ENCODE data around the gene RERE. TPM values are rescaled to one million over a fixed set of nuclear protein-coding genes. Genes with fewer than 3 reads are reported as not detected.

RERE gene
- total RNA-seq, 1 donor from 2014 or later, result 88.5 TPM

DNA sequence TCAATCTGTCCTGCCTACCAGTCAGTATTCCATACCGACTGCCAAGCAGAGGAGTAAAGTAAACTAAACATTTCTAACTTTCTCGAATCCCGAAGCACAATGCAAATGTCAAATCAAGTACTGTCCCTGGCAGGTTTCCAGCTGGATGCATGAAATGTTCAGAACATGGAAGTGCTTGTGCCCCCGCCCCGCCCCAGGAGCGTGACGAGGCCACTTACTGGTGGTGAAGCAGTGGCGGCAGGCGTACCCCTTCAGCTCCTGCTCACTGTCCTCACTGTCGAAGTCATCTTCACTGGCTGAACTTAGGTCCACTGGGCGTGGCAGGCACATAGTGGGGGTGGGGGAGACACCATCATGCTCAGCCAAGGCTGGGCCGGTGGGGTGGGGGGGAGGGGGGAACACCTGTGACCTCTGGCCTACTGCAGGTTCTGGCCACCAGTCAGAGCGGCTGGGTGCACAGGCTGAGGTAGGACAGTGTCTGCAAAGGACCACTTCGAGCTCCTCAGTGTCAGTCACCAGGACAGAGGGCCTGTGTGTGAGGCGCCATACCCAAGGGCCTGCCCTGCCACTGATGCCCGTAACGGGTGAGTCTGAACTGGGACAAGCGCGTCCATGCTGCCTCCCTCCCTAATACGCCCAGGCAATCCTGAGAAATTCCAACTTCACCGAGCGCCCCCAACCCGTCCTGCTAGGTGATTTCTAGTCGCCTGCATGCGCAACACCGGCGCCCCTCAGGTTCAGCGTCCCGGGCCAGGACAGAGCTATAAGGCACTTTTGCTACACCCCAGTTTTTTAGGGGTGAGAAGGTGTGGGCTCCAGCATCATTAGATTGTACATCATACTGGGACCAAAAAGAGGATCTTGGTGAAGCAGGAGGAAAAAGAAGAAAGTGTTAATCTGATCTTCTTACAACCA, 452.7 kb downstream of the RERE start:
- peak; percentile 70 for DNase-seq
- no peak overlapping the region for H3K4me3 ChIP-seq
- peaks cover 66% of the 10 kb centered on the region for H3K36me3 ChIP-seq
- ATAC-seq, result peak in 1 of 2 donors; percentile 23
- intact Hi-C loops (cut with DNase I), result no loop called here
- no peaks in the 10 kb centered on the region for H3K9me3 ChIP-seq
- H3K27ac ChIP-seq, result peak overlapping the region; percentile 49
- no peaks in the 10 kb centered on the region for H3K27me3 ChIP-seq (ENCODE audit: low read depth)
- TF ChIP-seq, protein P1, sequence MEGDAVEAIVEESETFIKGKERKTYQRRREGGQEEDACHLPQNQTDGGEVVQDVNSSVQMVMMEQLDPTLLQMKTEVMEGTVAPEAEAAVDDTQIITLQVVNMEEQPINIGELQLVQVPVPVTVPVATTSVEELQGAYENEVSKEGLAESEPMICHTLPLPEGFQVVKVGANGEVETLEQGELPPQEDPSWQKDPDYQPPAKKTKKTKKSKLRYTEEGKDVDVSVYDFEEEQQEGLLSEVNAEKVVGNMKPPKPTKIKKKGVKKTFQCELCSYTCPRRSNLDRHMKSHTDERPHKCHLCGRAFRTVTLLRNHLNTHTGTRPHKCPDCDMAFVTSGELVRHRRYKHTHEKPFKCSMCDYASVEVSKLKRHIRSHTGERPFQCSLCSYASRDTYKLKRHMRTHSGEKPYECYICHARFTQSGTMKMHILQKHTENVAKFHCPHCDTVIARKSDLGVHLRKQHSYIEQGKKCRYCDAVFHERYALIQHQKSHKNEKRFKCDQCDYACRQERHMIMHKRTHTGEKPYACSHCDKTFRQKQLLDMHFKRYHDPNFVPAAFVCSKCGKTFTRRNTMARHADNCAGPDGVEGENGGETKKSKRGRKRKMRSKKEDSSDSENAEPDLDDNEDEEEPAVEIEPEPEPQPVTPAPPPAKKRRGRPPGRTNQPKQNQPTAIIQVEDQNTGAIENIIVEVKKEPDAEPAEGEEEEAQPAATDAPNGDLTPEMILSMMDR (IDR thresholded peaks at IDR 0.05), result no peak
- peaks cover 49% of the 10 kb centered on the region for H3K4me1 ChIP-seq

DNA sequence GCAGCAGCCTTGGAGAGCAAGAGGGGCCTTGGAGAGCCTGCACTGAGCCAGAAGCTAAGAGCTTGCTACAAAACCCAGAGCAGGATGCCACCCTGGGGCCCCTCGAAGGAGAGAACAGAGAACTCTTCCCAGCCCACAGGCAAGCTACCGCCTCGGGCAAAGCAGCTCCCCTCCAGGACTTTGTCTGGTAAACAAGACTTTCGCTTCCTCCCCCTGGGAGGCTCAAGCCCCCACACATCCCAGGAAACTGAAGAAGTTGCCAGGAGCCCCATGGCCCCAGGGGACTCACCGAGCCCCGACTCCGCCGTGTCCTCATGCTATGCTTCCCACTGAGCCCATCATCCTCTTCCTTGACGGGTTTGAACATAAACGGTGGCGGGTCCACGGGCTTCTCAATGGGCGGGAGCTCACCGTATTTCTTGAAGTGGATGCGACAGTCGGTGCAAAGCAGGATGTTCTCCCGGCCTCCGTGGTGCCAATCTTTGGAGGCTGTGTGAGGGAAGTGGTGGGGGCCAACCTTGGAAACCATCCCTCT, 453.6 kb downstream of the RERE start:
- H3K27ac ChIP-seq, result peak overlapping the region; percentile 40
- H3K27me3 ChIP-seq (ENCODE audit: low read depth), result no peaks in the 10 kb centered on the region
- no peaks in the 10 kb centered on the region for H3K9me3 ChIP-seq
- ATAC-seq (no peak), DNase-seq (no peak)
- peaks cover 40% of the 10 kb centered on the region for H3K4me1 ChIP-seq
- H3K36me3 ChIP-seq, result peaks cover 76% of the 10 kb centered on the region
- intact Hi-C loops (cut with DNase I), result no loop called here
- H3K4me3 ChIP-seq, result no peak overlapping the region
- TF ChIP-seq, protein P1 (IDR thresholded peaks at IDR 0.05), result no peak

DNA sequence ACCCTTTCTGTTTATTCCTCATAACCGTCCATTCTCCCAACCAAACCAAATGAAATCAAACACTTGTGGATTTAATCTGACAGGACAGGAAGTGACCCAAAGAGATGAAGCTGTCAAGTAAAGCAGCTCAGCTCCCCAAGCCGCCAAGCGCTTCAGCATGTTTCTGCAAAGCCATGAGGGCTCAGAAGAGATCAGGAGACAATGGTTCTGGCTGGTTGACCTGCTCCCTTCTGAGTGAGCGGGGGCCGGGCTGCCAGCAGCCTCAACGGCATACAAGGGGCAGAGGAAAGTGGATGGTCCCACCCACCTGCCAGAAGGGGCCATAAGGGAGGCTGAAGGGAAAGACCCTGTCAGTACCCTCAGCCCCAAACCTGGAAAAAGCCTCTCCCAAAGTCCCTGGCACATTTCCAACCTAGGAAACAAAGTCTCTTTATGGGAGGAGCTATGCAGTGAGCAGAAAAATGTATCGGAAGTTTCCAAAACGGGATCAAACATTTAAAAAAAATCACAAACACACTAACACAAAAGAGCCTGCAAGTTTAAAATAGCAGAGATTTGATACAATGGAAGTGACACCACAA, 454.2 kb downstream of the RERE start:
- ATAC-seq (no peak), DNase-seq (no peak)
- Histone ChIP-seq H3K27ac (peak overlapping the region; percentile 40), H3K4me1 (peaks cover 37% of the 10 kb centered on the region), H3K36me3 (peaks cover 81% of the 10 kb centered on the region), H3K9me3 (no peaks in the 10 kb centered on the region), H3K27me3 (ENCODE audit: low read depth) (no peaks in the 10 kb centered on the region), H3K4me3 (no peak overlapping the region)
- intact Hi-C loops (cut with DNase I), result no loop called here
- TF ChIP-seq, protein P1 (IDR thresholded peaks at IDR 0.05), result no peak

GRCh38 chr1:8362701-8363101, 454.7 kb downstream of the RERE start:
- ATAC-seq, result no peak
- peaks cover 87% of the 10 kb centered on the region for H3K36me3 ChIP-seq
- H3K4me3 ChIP-seq, result no peak overlapping the region
- no peak overlapping the region for H3K27ac ChIP-seq
- intact Hi-C loops (cut with DNase I), result no loop called here
- TF ChIP-seq, protein P1 (IDR thresholded peaks at IDR 0.05), result no peak
- DNase-seq, result no peak
- no peaks in the 10 kb centered on the region for H3K27me3 ChIP-seq (ENCODE audit: low read depth)
- peaks cover 33% of the 10 kb centered on the region for H3K4me1 ChIP-seq
- H3K9me3 ChIP-seq, result no peaks in the 10 kb centered on the region

DNA sequence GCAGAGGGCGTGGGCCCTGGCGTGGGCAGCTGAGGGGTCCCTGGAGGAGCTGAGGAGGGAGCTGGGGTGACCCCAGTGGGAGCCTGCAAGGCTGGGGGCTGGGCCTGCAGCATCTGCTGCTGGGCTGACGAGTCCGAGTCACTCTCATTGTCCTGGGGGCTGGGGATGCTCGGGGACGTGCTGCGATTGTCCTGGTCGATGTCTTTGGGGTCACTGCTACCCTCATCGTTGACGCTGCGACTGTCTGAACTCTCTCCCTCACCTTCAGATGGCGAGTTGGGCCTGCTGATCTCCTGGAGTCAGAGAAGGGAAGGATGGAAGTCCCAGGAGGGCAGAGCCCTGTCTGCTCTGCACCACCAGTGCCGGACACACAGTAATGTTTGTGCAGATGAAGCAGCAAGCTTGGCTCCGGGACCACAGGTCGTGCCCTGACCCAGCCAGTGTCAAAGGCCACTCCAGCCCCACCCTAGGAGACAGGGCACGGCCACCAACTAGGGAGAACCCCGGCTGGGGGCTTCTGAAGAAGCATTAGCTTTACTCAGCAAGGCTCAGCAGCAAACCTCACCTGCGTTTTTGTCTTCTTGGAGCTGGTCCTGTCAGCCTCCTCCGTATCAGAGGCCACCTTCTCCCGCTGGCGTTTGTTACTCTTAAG, 456.1 kb downstream of the RERE start:
- Histone ChIP-seq H3K36me3 (peaks cover 98% of the 10 kb centered on the region), H3K27ac (no peak overlapping the region), H3K9me3 (no peaks in the 10 kb centered on the region), H3K4me3 (no peak overlapping the region), H3K27me3 (ENCODE audit: low read depth) (no peaks in the 10 kb centered on the region), H3K4me1 (peaks cover 23% of the 10 kb centered on the region)
- TF ChIP-seq, protein P1 (IDR thresholded peaks at IDR 0.05), result no peak
- intact Hi-C loops (cut with DNase I), result no loop called here
- no peak for ATAC-seq
- no peak for DNase-seq

Data from lower lobe of right lung (tissue), 2 donors.